Inflammatory macrophage treated with lipopolysaccharide for 4 hours (primary cell): ENCODE data around the gene SEC14L2.

Source experiments
- DNase-seq: peaks from one replicate; pipeline ENCODE4 v3.0.0-alpha.2; 2020

Gene SEC14L2

GRCh38 chr22:30408388-30409102, 11.7 kb downstream of the SEC14L2 start:
- DNase-seq: no peak

- no peak for DNase-seq
Measured at GRCh38 chr22:30411780-30412179, 15.0 kb downstream of the SEC14L2 start.

- DNase-seq: no peak
Measured at GRCh38 chr22:30413001-30413400, 16.2 kb downstream of the SEC14L2 start.

- DNase-seq: no peak
Measured at GRCh38 chr22:30413745-30414524, 17.1 kb downstream of the SEC14L2 start.

- no peak for DNase-seq
Measured at GRCh38 chr22:30414525-30415047, 17.8 kb downstream of the SEC14L2 start.

- no peak for DNase-seq
Measured at GRCh38 chr22:30416403-30416802, 19.6 kb downstream of the SEC14L2 start.

- no peak for DNase-seq
Measured at GRCh38 chr22:30416837-30417236, 20.0 kb downstream of the SEC14L2 start.

- peak; percentile 59 for DNase-seq
Measured at GRCh38 chr22:30420347-30421125, 23.7 kb downstream of the SEC14L2 start.

GRCh38 chr22:30421695-30422480, 25.1 kb downstream of the SEC14L2 start:
- DNase-seq: peak; percentile 71

- DNase-seq: peak; percentile 91
Measured at GRCh38 chr22:30422481-30423300, 25.9 kb downstream of the SEC14L2 start.

GRCh38 chr22:30423301-30423958, 26.6 kb downstream of the SEC14L2 start:
- no peak for DNase-seq

GRCh38 chr22:30423959-30424533, 27.2 kb downstream of the SEC14L2 start:
- peak; percentile 99 for DNase-seq

- DNase-seq: no peak
Measured at GRCh38 chr22:30424534-30425326, 27.9 kb downstream of the SEC14L2 start.

GRCh38 chr22:30425327-30425615, 28.5 kb downstream of the SEC14L2 start:
- no peak for DNase-seq

GRCh38 chr22:30425616-30426387, 29.0 kb downstream of the SEC14L2 start, which contains the start of gene MTFP1:
Gene MTFP1 (plus strand): TSS chr22:30425768. CDS start chr22:30425880, 112 bp downstream.
- peak; percentile 59 for DNase-seq

- peak; percentile 91 for DNase-seq
Measured at GRCh38 chr22:30426388-30427353, 29.9 kb downstream of the SEC14L2 start.

- no peak for DNase-seq
Measured at GRCh38 chr22:30427871-30428270, 31.1 kb downstream of the SEC14L2 start.

- no peak for DNase-seq
Measured at GRCh38 chr22:30429887-30430286, 33.1 kb downstream of the SEC14L2 start.
